ENCODE measurements around the gene ADAMTS19.

ADAMTS19 gene

GRCh38 chr5:129445379-129445778 lies 14.7 kb upstream of the ADAMTS19 start:
- DNase-seq (ENCODE audit: insufficient read length): no peak
- no peak for TF ChIP-seq TAF1 (IDR thresholded peaks at IDR 0.05; ENCODE audit: borderline replicate concordance, low read depth, low read length)
- no peak for TF ChIP-seq POLR2A (IDR thresholded peaks at IDR 0.05; ENCODE audit: low read depth, low read length)
- no peak for TF ChIP-seq POLR2AphosphoS5 (IDR thresholded peaks at IDR 0.05; ENCODE audit: low read depth, low read length)
- no peak for FAIRE-seq

- DNase-seq (ENCODE audit: insufficient read length): no peak
- no peak for TF ChIP-seq TAF1 (IDR thresholded peaks at IDR 0.05; ENCODE audit: borderline replicate concordance, low read depth, low read length)
- TF ChIP-seq POLR2A (IDR thresholded peaks at IDR 0.05; ENCODE audit: low read depth, low read length): no peak
- TF ChIP-seq POLR2AphosphoS5 (IDR thresholded peaks at IDR 0.05; ENCODE audit: low read depth, low read length): no peak
- FAIRE-seq: no peak
These were observed 12.1 kb upstream of the ADAMTS19 start for GRCh38 chr5:129447968-129448367.

GRCh38 chr5:129448654-129449053 lies 11.4 kb upstream of the ADAMTS19 start:
- FAIRE-seq (no peak), DNase-seq (ENCODE audit: insufficient read length) (no peak)
- TF ChIP-seq POLR2A (IDR thresholded peaks at IDR 0.05; ENCODE audit: low read depth, low read length) (no peak), TAF1 (IDR thresholded peaks at IDR 0.05; ENCODE audit: borderline replicate concordance, low read depth, low read length) (no peak), POLR2AphosphoS5 (IDR thresholded peaks at IDR 0.05; ENCODE audit: low read depth, low read length) (no peak)

GRCh38 chr5:129454461-129454860 lies 5.6 kb upstream of the ADAMTS19 start:
- no peak for DNase-seq (ENCODE audit: insufficient read length)
- no peak for FAIRE-seq
- TF ChIP-seq TAF1 (IDR thresholded peaks at IDR 0.05; ENCODE audit: borderline replicate concordance, low read depth, low read length): no peak
- TF ChIP-seq POLR2A (IDR thresholded peaks at IDR 0.05; ENCODE audit: low read depth, low read length): no peak
- TF ChIP-seq POLR2AphosphoS5 (IDR thresholded peaks at IDR 0.05; ENCODE audit: low read depth, low read length): no peak

GRCh38 chr5:129459450-129459776 lies 685 bp upstream of the ADAMTS19 start:
- TF ChIP-seq TAF1 (IDR thresholded peaks at IDR 0.05; ENCODE audit: borderline replicate concordance, low read depth, low read length) (no peak), POLR2AphosphoS5 (IDR thresholded peaks at IDR 0.05; ENCODE audit: low read depth, low read length) (no peak), POLR2A (IDR thresholded peaks at IDR 0.05; ENCODE audit: low read depth, low read length) (no peak)
- FAIRE-seq (no peak), DNase-seq (ENCODE audit: insufficient read length) (no peak)

- TF ChIP-seq TAF1 (IDR thresholded peaks at IDR 0.05; ENCODE audit: borderline replicate concordance, low read depth, low read length): no peak
- TF ChIP-seq POLR2AphosphoS5 (IDR thresholded peaks at IDR 0.05; ENCODE audit: low read depth, low read length): no peak
- TF ChIP-seq POLR2A (IDR thresholded peaks at IDR 0.05; ENCODE audit: low read depth, low read length): no peak
- no peak for FAIRE-seq
- DNase-seq (ENCODE audit: insufficient read length): no peak
These were observed 506 bp downstream of the ADAMTS19 start for GRCh38 chr5:129460672-129460935.

GRCh38 chr5:129460936-129461710 lies 1.0 kb downstream of the ADAMTS19 start:
- FAIRE-seq (no peak), DNase-seq (ENCODE audit: insufficient read length) (no peak)
- TF ChIP-seq POLR2A (IDR thresholded peaks at IDR 0.05; ENCODE audit: low read depth, low read length): no peak
- TF ChIP-seq TAF1 (IDR thresholded peaks at IDR 0.05; ENCODE audit: borderline replicate concordance, low read depth, low read length): no peak
- TF ChIP-seq POLR2AphosphoS5 (IDR thresholded peaks at IDR 0.05; ENCODE audit: low read depth, low read length): no peak

GRCh38 chr5:129461711-129462332 lies 1.7 kb downstream of the ADAMTS19 start:
- no peak for DNase-seq (ENCODE audit: insufficient read length)
- FAIRE-seq: no peak
- TF ChIP-seq POLR2A (IDR thresholded peaks at IDR 0.05; ENCODE audit: low read depth, low read length): no peak
- TF ChIP-seq TAF1 (IDR thresholded peaks at IDR 0.05; ENCODE audit: borderline replicate concordance, low read depth, low read length): no peak
- no peak for TF ChIP-seq POLR2AphosphoS5 (IDR thresholded peaks at IDR 0.05; ENCODE audit: low read depth, low read length)

GRCh38 chr5:129465776-129466344 lies 5.8 kb downstream of the ADAMTS19 start:
- FAIRE-seq: no peak

GRCh38 chr5:129474544-129474943 lies 14.4 kb downstream of the ADAMTS19 start:
- DNase-seq (ENCODE audit: insufficient read length) (no peak), FAIRE-seq (no peak)
- TF ChIP-seq TAF1 (IDR thresholded peaks at IDR 0.05; ENCODE audit: borderline replicate concordance, low read depth, low read length) (no peak), POLR2A (IDR thresholded peaks at IDR 0.05; ENCODE audit: low read depth, low read length) (no peak), POLR2AphosphoS5 (IDR thresholded peaks at IDR 0.05; ENCODE audit: low read depth, low read length) (no peak)

More at GRCh38 chr5:129465776-129466344, 5.8 kb downstream of the ADAMTS19 start:
- DNase-seq (ENCODE audit: insufficient read length): no peak
- no peak for TF ChIP-seq TAF1 (IDR thresholded peaks at IDR 0.05; ENCODE audit: borderline replicate concordance, low read depth, low read length)
- TF ChIP-seq POLR2A (IDR thresholded peaks at IDR 0.05; ENCODE audit: low read depth, low read length): no peak
- TF ChIP-seq POLR2AphosphoS5 (IDR thresholded peaks at IDR 0.05; ENCODE audit: low read depth, low read length): no peak

- no peak for FAIRE-seq
- DNase-seq (ENCODE audit: insufficient read length): no peak
- TF ChIP-seq POLR2A (IDR thresholded peaks at IDR 0.05; ENCODE audit: low read depth, low read length): no peak
- TF ChIP-seq POLR2AphosphoS5 (IDR thresholded peaks at IDR 0.05; ENCODE audit: low read depth, low read length): no peak
These were observed 16.7 kb downstream of the ADAMTS19 start for GRCh38 chr5:129476751-129477150.

- FAIRE-seq (no peak), DNase-seq (ENCODE audit: insufficient read length) (no peak)
- TF ChIP-seq POLR2AphosphoS5 (IDR thresholded peaks at IDR 0.05; ENCODE audit: low read depth, low read length) (no peak), POLR2A (IDR thresholded peaks at IDR 0.05; ENCODE audit: low read depth, low read length) (no peak)
These were observed 17.4 kb downstream of the ADAMTS19 start for GRCh38 chr5:129477532-129477931.

All from GM12892 (cell line).